Epithelial cell of proximal tubule (primary cell): ENCODE results near the gene LAPTM5. TPM values are rescaled to one million over a fixed set of nuclear protein-coding genes. Genes with fewer than 3 reads are reported as not detected.

Experiments used
- DNase-seq: peaks from one replicate; pipeline ENCODE4 v3.0.0-alpha.2; 2011; ENCODE audit warnings: low read depth
- H3K4me3 ChIP-seq: 2 replicates; pipeline ENCODE4 v1.5.1; 2011; ENCODE audit warnings: low read depth, mild to moderate bottlenecking, low read length
- total RNA-seq: library from RNA; depleted of rRNA; stranded (reverse); fragments of >200 nt; gene quantifications from 2 replicates; pipeline ENCODE4 v1.2.3, GENCODE V29; 2015
- TF ChIP-seq, protein P1 (sequence below): conservative IDR thresholded peaks from 2 replicates; pipeline ENCODE4 v1.5.1; 2012; ENCODE audit warnings: low read depth, mild to moderate bottlenecking, low read length

Gene LAPTM5
- total RNA-seq, 1 donor from 2014 or later: 2.4 TPM

- no peak for DNase-seq
- TF ChIP-seq, protein P1, sequence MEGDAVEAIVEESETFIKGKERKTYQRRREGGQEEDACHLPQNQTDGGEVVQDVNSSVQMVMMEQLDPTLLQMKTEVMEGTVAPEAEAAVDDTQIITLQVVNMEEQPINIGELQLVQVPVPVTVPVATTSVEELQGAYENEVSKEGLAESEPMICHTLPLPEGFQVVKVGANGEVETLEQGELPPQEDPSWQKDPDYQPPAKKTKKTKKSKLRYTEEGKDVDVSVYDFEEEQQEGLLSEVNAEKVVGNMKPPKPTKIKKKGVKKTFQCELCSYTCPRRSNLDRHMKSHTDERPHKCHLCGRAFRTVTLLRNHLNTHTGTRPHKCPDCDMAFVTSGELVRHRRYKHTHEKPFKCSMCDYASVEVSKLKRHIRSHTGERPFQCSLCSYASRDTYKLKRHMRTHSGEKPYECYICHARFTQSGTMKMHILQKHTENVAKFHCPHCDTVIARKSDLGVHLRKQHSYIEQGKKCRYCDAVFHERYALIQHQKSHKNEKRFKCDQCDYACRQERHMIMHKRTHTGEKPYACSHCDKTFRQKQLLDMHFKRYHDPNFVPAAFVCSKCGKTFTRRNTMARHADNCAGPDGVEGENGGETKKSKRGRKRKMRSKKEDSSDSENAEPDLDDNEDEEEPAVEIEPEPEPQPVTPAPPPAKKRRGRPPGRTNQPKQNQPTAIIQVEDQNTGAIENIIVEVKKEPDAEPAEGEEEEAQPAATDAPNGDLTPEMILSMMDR: no peak
These were observed 25.7 kb downstream of the LAPTM5 start for GRCh38 chr1:30731806-30732276.

GRCh38 chr1:30731109-30731805 is 26.3 kb downstream of the LAPTM5 start:
- no peak overlapping the region for H3K4me3 ChIP-seq
- TF ChIP-seq, protein P1: no peak
- no peak for DNase-seq

More at GRCh38 chr1:30731806-30732276, 25.7 kb downstream of the LAPTM5 start:
- no peak overlapping the region for H3K4me3 ChIP-seq

GRCh38 chr1:30730346-30731108 is 27.0 kb downstream of the LAPTM5 start:
- H3K4me3 ChIP-seq: no peak overlapping the region
- DNase-seq: no peak
- TF ChIP-seq, protein P1: no peak

DNA sequence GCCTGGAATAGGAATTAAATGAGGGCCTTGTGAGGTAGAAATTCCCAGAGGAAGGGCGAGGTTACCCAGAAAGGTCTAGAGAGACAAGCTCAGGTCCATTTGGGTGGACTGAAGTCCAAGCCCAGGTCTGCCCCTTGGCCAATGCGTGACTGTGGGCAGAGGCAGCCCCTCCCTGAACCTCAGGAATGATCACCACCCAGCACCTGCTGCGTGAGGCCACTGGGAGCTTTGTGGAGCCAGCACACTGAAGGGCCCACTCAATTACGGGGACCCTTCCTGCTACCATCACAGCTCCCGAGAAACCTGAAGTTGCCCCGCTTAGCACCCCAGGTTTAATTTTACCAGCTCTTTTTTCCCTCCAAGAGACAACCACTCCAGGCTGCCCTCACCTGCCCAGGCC is 27.7 kb downstream of the LAPTM5 start:
- no peak overlapping the region for H3K4me3 ChIP-seq
- no peak for DNase-seq
- TF ChIP-seq, protein P1: no peak

DNA sequence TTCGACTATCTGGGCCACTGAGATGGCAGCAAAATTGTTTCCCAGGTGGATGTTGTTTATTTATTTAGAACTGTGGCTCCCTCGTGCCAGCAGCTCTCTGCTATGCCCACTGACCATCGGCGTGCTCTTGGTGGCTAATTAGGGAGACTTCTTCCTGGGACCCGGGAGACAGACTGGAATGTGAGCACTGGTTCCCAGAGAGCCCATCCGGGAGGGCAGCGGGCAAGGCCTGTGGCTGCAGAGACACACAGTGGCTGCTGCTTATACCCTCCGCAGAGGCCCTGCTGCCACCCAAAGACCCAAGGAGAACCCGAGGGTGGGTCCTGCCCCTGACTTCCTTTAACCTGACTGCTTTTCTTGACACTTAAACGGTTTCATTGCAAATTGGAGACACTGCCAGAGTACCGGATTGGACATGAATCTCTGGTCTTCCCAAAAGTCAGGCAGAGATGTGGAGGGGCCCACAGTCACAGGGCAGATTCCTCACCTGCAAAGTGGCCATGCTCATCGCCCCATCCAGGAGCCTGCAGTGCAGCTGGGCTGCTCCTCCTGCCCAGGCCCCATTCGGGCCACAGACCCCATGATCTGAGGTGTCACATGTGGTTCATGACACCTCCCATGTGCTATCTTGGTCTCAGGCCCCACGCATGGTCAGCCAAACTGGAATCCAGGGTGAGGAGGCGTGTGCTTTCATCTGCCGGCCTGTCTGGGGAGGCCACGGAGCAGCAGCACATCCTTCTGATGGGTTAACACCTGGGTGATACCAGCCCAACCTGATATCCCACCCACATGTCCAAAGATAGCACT is 28.5 kb downstream of the LAPTM5 start:
- TF ChIP-seq, protein P1: no peak

GRCh38 chr1:30728340-30728739 is 29.2 kb downstream of the LAPTM5 start:
- no peak for DNase-seq
- H3K4me3 ChIP-seq: no peak overlapping the region
- TF ChIP-seq, protein P1: no peak

More for the DNA sequence above, 28.5 kb downstream of the LAPTM5 start:
- no peak overlapping the region for H3K4me3 ChIP-seq
- DNase-seq: no peak
